CD4-positive, alpha-beta T cell (primary cell): ENCODE data around the gene CLDN18. TPM values are rescaled to one million over a fixed set of nuclear protein-coding genes. Genes with fewer than 3 reads are reported as not detected.

Experiments
- ATAC-seq: fragments of 200-7000 bp; cut with Tn5 transposase; one replicate; pipeline ENCODE4 v1.10.0; 2022; ENCODE audit warnings: mild to moderate bottlenecking; ENCODE audit not compliant: poor library complexity
- CTCF ChIA-PET: fragments of 350-600 bp; sonication (Branson Sonifier 250); formaldehyde crosslinking; loops from one replicate; lab custom pipeline; 2021; ENCODE audit warnings: antibody characterized with exemption, inconsistent platforms; lab: Charles Lee
- POLR2A ChIA-PET: fragments of 350-600 bp; sonication (Branson Sonifier 250); formaldehyde crosslinking; loops from one replicate; lab custom pipeline; 2021; ENCODE audit warnings: antibody characterized with exemption, inconsistent platforms; lab: Charles Lee
- DNase-seq, 14 experiments: peaks; one replicate each; pipeline ENCODE4 v3.0.0-alpha.2; 2013 to 2020; ENCODE audit warnings: mixed read lengths in 2 of 14
- H3K27ac ChIP-seq, 2 donors: one replicate each; pipeline versions ENCODE4 v1.5.1 to v1.7.0; 2013; ENCODE audit warnings: low read length in 2 of 2, low read depth in 1 of 2, mild to moderate bottlenecking in 1 of 2
- H3K27me3 ChIP-seq, 2 experiments: 1 replicate in 1 of 2; 2 replicates in 1 of 2; pipeline versions ENCODE4 v1.6.1 to v1.7.0; 2013; ENCODE audit warnings: low read length in 2 of 2, control low read depth in 1 of 2, mild to moderate bottlenecking in 1 of 2, moderate library complexity in 1 of 2; ENCODE audit not compliant: insufficient read depth in 2 of 2, control insufficient read depth in 1 of 2
- H3K36me3 ChIP-seq: one replicate; pipeline ENCODE4 v1.6.1; 2013; ENCODE audit warnings: low read length, control low read depth; ENCODE audit not compliant: insufficient read depth
- H3K4me1 ChIP-seq: one replicate; pipeline ENCODE4 v1.6.1; 2013; ENCODE audit warnings: low read length, control low read depth; ENCODE audit not compliant: insufficient read depth
- H3K4me3 ChIP-seq: one replicate; pipeline ENCODE4 v1.5.1; 2013; ENCODE audit warnings: mild to moderate bottlenecking, low read length, moderate library complexity
- H3K9me3 ChIP-seq, 2 experiments: 1 replicate in 1 of 2; 2 replicates in 1 of 2; pipeline versions ENCODE4 v1.6.1 to v1.7.0; 2013; ENCODE audit warnings: low read length in 2 of 2, mild to moderate bottlenecking in 2 of 2, control low read depth in 1 of 2, moderate library complexity in 1 of 2; ENCODE audit not compliant: control insufficient read depth in 1 of 2, insufficient read depth in 1 of 2
- H3K27ac Mint-ChIP-seq: one replicate; pipeline ENCODE4 v1.8.0; 2020; ENCODE audit warnings: mixed read lengths
- H3K27me3 Mint-ChIP-seq: one replicate; pipeline ENCODE4 v1.8.0; 2021; ENCODE audit warnings: mixed read lengths
- H3K36me3 Mint-ChIP-seq: one replicate; pipeline ENCODE4 v1.8.0; 2021; ENCODE audit warnings: low read depth, mixed read lengths
- H3K4me1 Mint-ChIP-seq: one replicate; pipeline ENCODE4 v1.8.0; 2021; ENCODE audit warnings: low read depth, mixed read lengths
- H3K4me3 Mint-ChIP-seq: one replicate; pipeline ENCODE4 v1.8.0; 2020; ENCODE audit warnings: mild to moderate bottlenecking, mixed read lengths
- H3K9me3 Mint-ChIP-seq: one replicate; pipeline ENCODE4 v1.8.0; 2020; ENCODE audit warnings: mixed read lengths
- intact Hi-C, 2 experiments: fragments of 100-400 bp; cut with DNase I in 1 of 2; cut with micrococcal nuclease in 1 of 2; formaldehyde crosslinking; loops; one replicate each; pipeline versions ENCODE4 v1.15.1 to v1.9.0; 2023 to 2025; cut with DNase I, micrococcal nuclease
- total RNA-seq, 174 experiments: library from RNA in 2 of 174; stranded (reverse) in 2 of 174; gene quantifications; one replicate each; pipeline ENCODE4 v1.2.3 and lab custom pipeline; 2021 to 2026
- TF ChIP-seq, protein P1 (sequence below): fragments of 200-600 bp; IDR thresholded peaks from one replicate; pipeline ENCODE4 v1.8.0; 2022; ENCODE audit warnings: antibody characterized with exemption, mild to moderate bottlenecking

Gene CLDN18
- total RNA-seq, 2 experiments from 2014 or later = not detected

DNA sequence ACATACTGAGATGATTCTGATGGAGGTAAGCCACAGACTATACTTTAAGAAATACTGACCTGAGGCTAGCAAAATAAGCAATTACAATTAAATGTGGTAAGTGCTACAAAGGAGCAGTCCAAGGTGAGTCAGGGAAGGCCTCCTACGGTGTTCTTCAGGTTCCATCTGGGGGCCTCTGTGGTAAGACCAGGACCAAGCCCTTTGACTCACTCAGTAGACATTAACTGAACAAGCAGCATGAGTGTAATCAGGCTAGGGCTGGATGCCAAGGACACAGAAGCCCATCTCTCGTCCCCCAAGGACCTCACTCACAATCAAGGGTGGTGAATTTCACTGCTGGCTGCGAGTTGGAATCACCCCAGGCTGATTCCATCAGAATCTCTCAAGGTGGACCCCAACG, 68.1 kb downstream of the CLDN18 start:
- no peak overlapping the region for H3K27ac Mint-ChIP-seq
- H3K9me3 Mint-ChIP-seq = no peaks in the 10 kb centered on the region
- intact Hi-C loops = no loop called here
- no peak for DNase-seq
- H3K4me3 ChIP-seq = no peak overlapping the region
- no peak overlapping the region for H3K27ac ChIP-seq
- no peaks in the 10 kb centered on the region for H3K9me3 ChIP-seq
- ChIA-PET CTCF (no interaction called here), POLR2A (no interaction called here)
- peaks cover 3% of the 10 kb centered on the region for H3K27me3 Mint-ChIP-seq
- no peaks in the 10 kb centered on the region for H3K36me3 Mint-ChIP-seq
- no peaks in the 10 kb centered on the region for H3K36me3 ChIP-seq
- H3K4me3 Mint-ChIP-seq = no peak overlapping the region
- no peaks in the 10 kb centered on the region for H3K4me1 ChIP-seq
- H3K27me3 ChIP-seq = peaks cover 0 to 4% of the 10 kb centered on the region in 2 experiments
- ATAC-seq = no peak
- TF ChIP-seq, protein P1, sequence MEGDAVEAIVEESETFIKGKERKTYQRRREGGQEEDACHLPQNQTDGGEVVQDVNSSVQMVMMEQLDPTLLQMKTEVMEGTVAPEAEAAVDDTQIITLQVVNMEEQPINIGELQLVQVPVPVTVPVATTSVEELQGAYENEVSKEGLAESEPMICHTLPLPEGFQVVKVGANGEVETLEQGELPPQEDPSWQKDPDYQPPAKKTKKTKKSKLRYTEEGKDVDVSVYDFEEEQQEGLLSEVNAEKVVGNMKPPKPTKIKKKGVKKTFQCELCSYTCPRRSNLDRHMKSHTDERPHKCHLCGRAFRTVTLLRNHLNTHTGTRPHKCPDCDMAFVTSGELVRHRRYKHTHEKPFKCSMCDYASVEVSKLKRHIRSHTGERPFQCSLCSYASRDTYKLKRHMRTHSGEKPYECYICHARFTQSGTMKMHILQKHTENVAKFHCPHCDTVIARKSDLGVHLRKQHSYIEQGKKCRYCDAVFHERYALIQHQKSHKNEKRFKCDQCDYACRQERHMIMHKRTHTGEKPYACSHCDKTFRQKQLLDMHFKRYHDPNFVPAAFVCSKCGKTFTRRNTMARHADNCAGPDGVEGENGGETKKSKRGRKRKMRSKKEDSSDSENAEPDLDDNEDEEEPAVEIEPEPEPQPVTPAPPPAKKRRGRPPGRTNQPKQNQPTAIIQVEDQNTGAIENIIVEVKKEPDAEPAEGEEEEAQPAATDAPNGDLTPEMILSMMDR = no peak
- H3K4me1 Mint-ChIP-seq = peaks cover 18% of the 10 kb centered on the region

DNA sequence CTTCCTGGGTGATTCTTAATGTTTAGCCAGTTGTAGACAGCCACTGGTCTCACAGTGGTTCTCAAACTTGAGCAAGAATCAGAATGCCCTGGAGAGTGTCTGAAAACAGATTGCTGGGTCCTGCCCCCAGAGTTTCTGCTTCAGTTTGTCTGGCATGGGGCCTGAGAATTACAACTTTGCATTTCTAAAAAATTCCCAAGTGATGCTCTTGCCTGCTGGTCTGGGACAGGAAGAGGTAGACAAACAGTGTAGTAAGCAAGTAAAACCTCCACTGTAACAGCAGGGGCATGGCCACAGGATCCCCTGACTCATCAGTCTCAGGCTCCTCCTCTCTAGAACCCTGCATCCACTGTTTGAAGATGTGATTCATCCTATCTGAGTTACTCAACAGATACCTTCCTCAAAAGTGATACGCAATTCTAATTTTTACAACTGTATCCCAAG, 69.0 kb downstream of the CLDN18 start:
- peaks cover 25% of the 10 kb centered on the region for H3K4me1 Mint-ChIP-seq
- TF ChIP-seq, protein P1 = no peak
- H3K36me3 Mint-ChIP-seq = no peaks in the 10 kb centered on the region
- H3K27ac Mint-ChIP-seq = no peak overlapping the region
- no peaks in the 10 kb centered on the region for H3K9me3 ChIP-seq
- peaks cover 0 to 4% of the 10 kb centered on the region in 2 experiments for H3K27me3 ChIP-seq
- no peaks in the 10 kb centered on the region for H3K4me1 ChIP-seq
- no peaks in the 10 kb centered on the region for H3K36me3 ChIP-seq
- no peak overlapping the region for H3K4me3 Mint-ChIP-seq
- ATAC-seq (no peak), DNase-seq (peak in 2 of 14 experiments; percentile 29 to 47)
- intact Hi-C loops = no loop called here
- H3K27ac ChIP-seq = no peak overlapping the region
- no peaks in the 10 kb centered on the region for H3K27me3 Mint-ChIP-seq
- ChIA-PET CTCF (no interaction called here), POLR2A (no interaction called here)
- H3K9me3 Mint-ChIP-seq = no peaks in the 10 kb centered on the region
- H3K4me3 ChIP-seq = no peak overlapping the region

DNA sequence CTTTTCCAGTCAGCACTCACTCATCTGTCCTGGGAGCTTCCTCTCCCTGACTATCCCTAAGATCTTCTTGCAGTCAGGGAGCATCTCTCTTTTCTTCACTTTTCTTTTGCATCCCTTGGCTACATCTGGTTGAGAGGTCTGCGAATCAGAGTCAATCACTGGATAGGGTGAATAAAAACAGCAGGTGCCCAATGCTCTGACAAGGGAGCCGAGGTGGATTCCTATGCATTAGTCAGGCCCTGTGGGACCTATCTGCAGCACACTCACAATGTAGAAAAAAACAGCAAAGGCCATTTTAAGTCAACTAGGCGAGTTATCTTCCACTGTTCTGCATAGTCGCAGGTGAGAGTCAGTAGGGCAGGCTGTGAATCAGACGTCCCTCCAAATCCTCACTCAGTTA, 69.9 kb downstream of the CLDN18 start:
- no peaks in the 10 kb centered on the region for H3K4me1 ChIP-seq
- no peak overlapping the region for H3K27ac ChIP-seq
- TF ChIP-seq, protein P1 = no peak
- no peak overlapping the region for H3K4me3 ChIP-seq
- no peak for ATAC-seq
- H3K9me3 ChIP-seq = no peaks in the 10 kb centered on the region
- no peaks in the 10 kb centered on the region for H3K9me3 Mint-ChIP-seq
- peaks cover 25% of the 10 kb centered on the region for H3K4me1 Mint-ChIP-seq
- no peak for DNase-seq
- ChIA-PET CTCF (no interaction called here), POLR2A (no interaction called here)
- peaks cover 0 to 4% of the 10 kb centered on the region in 2 experiments for H3K27me3 ChIP-seq
- H3K4me3 Mint-ChIP-seq = no peak overlapping the region
- intact Hi-C loops = no loop called here
- H3K27ac Mint-ChIP-seq = no peak overlapping the region
- H3K36me3 ChIP-seq = no peaks in the 10 kb centered on the region
- H3K27me3 Mint-ChIP-seq = no peaks in the 10 kb centered on the region
- no peaks in the 10 kb centered on the region for H3K36me3 Mint-ChIP-seq
